IMR-90 (cell line): ENCODE measurements around the gene UGT1A10. TPM values are rescaled to one million over a fixed set of nuclear protein-coding genes. Genes with fewer than 3 reads are reported as not detected.

Experiments
- ATAC-seq: fragments of 200-7000 bp; cut with Tn5 transposase; 2 replicates; pipeline ENCODE4 v1.9.1; 2020; ENCODE audit warnings: low read depth, mild to moderate bottlenecking, moderate library complexity
- BruUV-seq: library from RNA; stranded (reverse); fragments of 400-500 nt; replicated peaks from 2 replicates; lab custom pipeline; 2021; lab: Mats Ljungman, UMichigan
- CTCF ChIA-PET: fragments of 300-600 bp; formaldehyde crosslinking; extraction: SDS; loops from one replicate; lab custom pipeline; 2021; ENCODE audit warnings: antibody characterized with exemption; lab: Yijun Ruan, JAX
- POLR2A ChIA-PET: fragments of 300-600 bp; sonication (Branson Sonifier 250); formaldehyde crosslinking; loops from one replicate; lab custom pipeline; 2022; ENCODE audit warnings: antibody characterized with exemption; ENCODE audit not compliant: unreplicated experiment; lab: Charles Lee
- DNase-seq: peaks from one replicate; pipeline ENCODE4 v3.0.0; 2013
- H2AFZ ChIP-seq: replicated peaks from 2 replicates; pipeline ENCODE3; 2013; ENCODE audit warnings: low read length, mild to moderate bottlenecking; ENCODE audit not compliant: poor library complexity
- H2AK5ac ChIP-seq: 2 replicates; pipeline ENCODE4 v1.6.1; 2013; ENCODE audit warnings: low read depth, low read length, inconsistent platforms
- H2AK9ac ChIP-seq: replicated peaks from 2 replicates; pipeline ENCODE3; 2013; ENCODE audit warnings: mild to moderate bottlenecking, low read depth, low read length, moderate library complexity; ENCODE audit not compliant: poor library complexity
- H2BK120ac ChIP-seq: 2 replicates; pipeline ENCODE4 v1.6.1; 2013; ENCODE audit warnings: low read depth, low read length, inconsistent platforms
- H2BK15ac ChIP-seq: 3 replicates; pipeline ENCODE4 v1.6.1; 2013; ENCODE audit warnings: low read depth, low read length, inconsistent platforms
- H2BK20ac ChIP-seq: 2 replicates; pipeline ENCODE4 v1.6.1; 2013; ENCODE audit warnings: low read depth, mild to moderate bottlenecking, inconsistent platforms, low read length, moderate library complexity
- H2BK5ac ChIP-seq: 2 replicates; pipeline ENCODE4 v1.6.1; 2013; ENCODE audit warnings: mild to moderate bottlenecking, low read depth, low read length, inconsistent platforms; ENCODE audit not compliant: poor library complexity, severe bottlenecking
- H3K14ac ChIP-seq: replicated peaks from 2 replicates; pipeline ENCODE4 v1.6.1; 2013; ENCODE audit warnings: low read depth, low read length, inconsistent platforms
- H3K18ac ChIP-seq: 2 replicates; pipeline ENCODE4 v1.6.1; 2013; ENCODE audit warnings: low read depth, low read length, control low read depth
- H3K23ac ChIP-seq: 2 replicates; pipeline ENCODE4 v1.6.1; 2013; ENCODE audit warnings: low read depth, low read length, inconsistent platforms
- H3K27ac ChIP-seq: 2 replicates; pipeline ENCODE4 v1.5.1; 2013; ENCODE audit warnings: mild to moderate bottlenecking, control low read depth, low read length; ENCODE audit not compliant: insufficient read depth
- H3K27me3 ChIP-seq: 2 replicates; pipeline ENCODE4 v1.6.1; 2013; ENCODE audit warnings: low read length; ENCODE audit not compliant: control insufficient read depth, insufficient read depth
- H3K36me3 ChIP-seq: 2 replicates; pipeline ENCODE4 v1.6.1; 2013; ENCODE audit warnings: low read length, mixed read lengths; ENCODE audit not compliant: control insufficient read depth, insufficient read depth
- H3K4ac ChIP-seq: 2 replicates; pipeline ENCODE4 v1.6.1; 2013; ENCODE audit warnings: low read depth, low read length, inconsistent platforms
- H3K4me1 ChIP-seq: 2 replicates; pipeline ENCODE4 v1.6.1; 2013; ENCODE audit warnings: low read length, mixed read lengths; ENCODE audit not compliant: control insufficient read depth, insufficient read depth
- H3K4me2 ChIP-seq: 2 replicates; pipeline ENCODE4 v1.6.1; 2013; ENCODE audit warnings: low read depth, mild to moderate bottlenecking, control low read depth, low read length, moderate library complexity
- H3K4me3 ChIP-seq: 2 replicates; pipeline ENCODE4 v1.5.1; 2013; ENCODE audit warnings: low read depth, mild to moderate bottlenecking, control low read depth, low read length, moderate library complexity; ENCODE audit not compliant: insufficient read depth
- H3K56ac ChIP-seq: 2 replicates; pipeline ENCODE4 v1.6.1; 2013; ENCODE audit warnings: low read length, inconsistent platforms; ENCODE audit not compliant: insufficient read depth; ENCODE audit errors: extremely low read depth
- H3K79me1 ChIP-seq, 2 experiments: 2 replicates each; pipeline ENCODE4 v1.6.1; 2013; ENCODE audit warnings: low read length in 2 of 2, inconsistent platforms in 1 of 2, low read depth in 1 of 2
- H3K9ac ChIP-seq: 2 replicates; pipeline ENCODE4 v1.6.1; 2013; ENCODE audit warnings: low read depth, low read length, control low read depth
- H3K9me1 ChIP-seq: 2 replicates; pipeline ENCODE4 v1.6.1; 2013; ENCODE audit warnings: low read length, inconsistent platforms; ENCODE audit not compliant: insufficient read depth
- H3K9me3 ChIP-seq: 2 replicates; pipeline ENCODE4 v1.6.1; 2013; ENCODE audit warnings: low read length; ENCODE audit not compliant: control insufficient read depth, insufficient read depth
- H4K20me1 ChIP-seq: 2 replicates; pipeline ENCODE4 v1.6.1; 2013; ENCODE audit warnings: low read length, inconsistent platforms; ENCODE audit not compliant: insufficient read depth
- H4K5ac ChIP-seq: 2 replicates; pipeline ENCODE4 v1.6.1; 2013; ENCODE audit warnings: mild to moderate bottlenecking, low read depth, low read length, control low read depth
- H4K8ac ChIP-seq, 2 experiments: 2 replicates each; pipeline ENCODE4 v1.6.1; 2013; ENCODE audit warnings: low read depth in 2 of 2, low read length in 2 of 2, control low read depth in 1 of 2, inconsistent platforms in 1 of 2
- H4K91ac ChIP-seq: 2 replicates; pipeline ENCODE4 v1.6.1; 2013; ENCODE audit warnings: low read depth, low read length, inconsistent platforms; ENCODE audit not compliant: insufficient read depth
- BHLHE40 ChIP-seq: fragments of 150-350 bp; IDR thresholded peaks from 2 replicates; pipeline ENCODE4 v1.6.1; 2016; ENCODE audit warnings: mild to moderate bottlenecking, low read depth, low read length
- CEBPB ChIP-seq: IDR thresholded peaks from 2 replicates; pipeline ENCODE4 v1.6.1; 2012; ENCODE audit warnings: low read depth, low read length, improper control_type of control experiment
- CHD1 ChIP-seq: IDR thresholded peaks from 2 replicates; pipeline ENCODE4 v1.6.1; 2012; ENCODE audit warnings: low read depth, low read length, improper control_type of control experiment
- CTCF ChIP-seq: conservative IDR thresholded peaks from 2 replicates; pipeline ENCODE4 v1.5.1; 2012; ENCODE audit warnings: mild to moderate bottlenecking, low read depth, low read length, improper control_type of control experiment
- ELK1 ChIP-seq: fragments of 150-350 bp; IDR thresholded peaks from 2 replicates; pipeline ENCODE4 v1.6.1; 2016; ENCODE audit warnings: low read depth, mild to moderate bottlenecking, low read length, moderate library complexity, borderline replicate concordance
- FOS ChIP-seq: fragments of 150-350 bp; IDR thresholded peaks from 2 replicates; pipeline ENCODE4 v1.6.1; 2016; ENCODE audit warnings: low read depth, low read length
- MAFK ChIP-seq: IDR thresholded peaks from 2 replicates; pipeline ENCODE4 v1.6.1; 2012; ENCODE audit warnings: low read depth, low read length, improper control_type of control experiment
- MAZ ChIP-seq: IDR thresholded peaks from 2 replicates; pipeline ENCODE4 v1.6.1; 2012; ENCODE audit warnings: low read depth, mild to moderate bottlenecking, low read length, improper control_type of control experiment, moderate library complexity, borderline replicate concordance
- MXI1 ChIP-seq: IDR thresholded peaks from 2 replicates; pipeline ENCODE4 v1.6.1; 2012; ENCODE audit warnings: low read depth, mild to moderate bottlenecking, low read length, moderate library complexity, borderline replicate concordance
- NFE2L2 ChIP-seq: fragments of 150-350 bp; IDR thresholded peaks from 2 replicates; pipeline ENCODE4 v1.6.1; 2016; ENCODE audit warnings: low read depth, mild to moderate bottlenecking, low read length
- POLR2A ChIP-seq: IDR thresholded peaks from 2 replicates; pipeline ENCODE4 v1.6.1; 2012; ENCODE audit warnings: mild to moderate bottlenecking, low read depth, low read length
- RAD21 ChIP-seq: IDR thresholded peaks from 2 replicates; pipeline ENCODE4 v1.6.1; 2012; ENCODE audit warnings: low read length, improper control_type of control experiment
- RCOR1 ChIP-seq: IDR thresholded peaks from 2 replicates; pipeline ENCODE4 v1.6.1; 2012; ENCODE audit warnings: mild to moderate bottlenecking, low read length, improper control_type of control experiment; ENCODE audit not compliant: insufficient replicate concordance
- RFX5 ChIP-seq: IDR thresholded peaks from 2 replicates; pipeline ENCODE4 v1.8.0; 2012; ENCODE audit warnings: low read depth, mild to moderate bottlenecking, low read length, moderate library complexity
- SMC3 ChIP-seq: fragments of 150-350 bp; IDR thresholded peaks from 2 replicates; pipeline ENCODE4 v1.6.1; 2016; ENCODE audit warnings: low read depth, mild to moderate bottlenecking, antibody characterized with exemption, low read length, moderate library complexity
- USF2 ChIP-seq: fragments of 150-350 bp; IDR thresholded peaks from 2 replicates; pipeline ENCODE4 v1.6.1; 2017; ENCODE audit warnings: mild to moderate bottlenecking, antibody characterized with exemption, low read length, low read depth
- WGBS, 2 experiments: methylation state at CpG; one replicate each; pipeline versions ENCODE4 v1.1.5 to v1.1.7; 2013; ENCODE audit warnings: missing lambda C conversion rate in 2 of 2; ENCODE audit not compliant: insufficient read length in 1 of 2; ENCODE audit errors: extremely low coverage in 2 of 2; 5-methylcytosine and 5-hydroxymethylcytosine counted together
- dilution Hi-C: fragments of 300-500 bp; cut with HindIII; formaldehyde crosslinking; loops from one replicate; pipeline ENCODE4 v1.14.3; 2018; ENCODE audit warnings: low sequenced_read_pairs; ENCODE audit not compliant: unreplicated experiment
- in situ Hi-C: fragments of 300-500 bp; cut with MboI; formaldehyde crosslinking; loops from 3 replicates; pipeline ENCODE4 v1.14.3; 2019; ENCODE audit warnings: low sequenced_read_pairs, inconsistent platforms, mixed read lengths
- intact Hi-C: fragments of 100-400 bp; cut with micrococcal nuclease; formaldehyde crosslinking; loops from 2 replicates; pipeline ENCODE4 v1.10.0; 2022
- polyA plus RNA-seq, 3 experiments: library from polyadenylated mRNA; depleted of rRNA; stranded (reverse); fragments of >200 nt; gene quantifications; 2 replicates each; pipeline ENCODE4 v1.2.3, GENCODE V29; 2012; ENCODE audit warnings: low replicate concordance in 1 of 3
- total RNA-seq: library from RNA; depleted of rRNA; stranded (reverse); fragments of >200 nt; gene quantifications from 2 replicates; pipeline ENCODE4 v1.2.3, GENCODE V29; 2012

Gene UGT1A10
- total and polyA plus RNA-seq, 2 of the 4 experiments (the other 2 are of a cell fraction) = not detected

- ChIA-PET CTCF (no interaction called here), POLR2A (no interaction called here)
- Histone ChIP-seq H4K8ac (no peak overlapping the region), H3K4ac (no peak overlapping the region), H2BK5ac (no peak overlapping the region), H2AK9ac (no peak overlapping the region), H2BK15ac (no peak overlapping the region), H2BK20ac (no peak overlapping the region), H3K36me3 (no peaks in the 10 kb centered on the region), H3K18ac (no peak overlapping the region), H3K56ac (no peak overlapping the region), H3K9ac (no peak overlapping the region), H4K91ac (no peak overlapping the region), H3K4me3 (no peak overlapping the region), H3K79me1 (no peaks in the 10 kb centered on the region), H3K27ac (no peak overlapping the region), H3K9me3 (no peaks in the 10 kb centered on the region), H2AK5ac (no peak overlapping the region), H4K20me1 (no peaks in the 10 kb centered on the region), H3K14ac (no peak overlapping the region), H3K27me3 (peaks cover 3% of the 10 kb centered on the region; the same call in 1 of the 2 replicates), H2AFZ (no peak overlapping the region), H4K5ac (no peak overlapping the region), H3K23ac (no peak overlapping the region), H3K4me1 (no peaks in the 10 kb centered on the region), H3K9me1 (no peaks in the 10 kb centered on the region), H2BK120ac (no peak overlapping the region), H3K4me2 (no peak overlapping the region)
- 80% methylated on average over 1 of the region's 2 CpGs; no CpG with 5 or more reads in 1 of the 2 experiments for WGBS, 2 experiments
- DNase-seq = no peak
- dilution Hi-C loops (no loop called here), in situ Hi-C loops (no loop called here), intact Hi-C loops (no loop called here)
- no TSS peak for BruUV-seq
- TF ChIP-seq RFX5 (no peak), CEBPB (no peak), POLR2A (no peak), USF2 (no peak), SMC3 (no peak), RAD21 (no peak), FOS (no peak), NFE2L2 (no peak), CTCF (no peak), MAZ (no peak), CHD1 (no peak), ELK1 (no peak), MXI1 (no peak), BHLHE40 (no peak), MAFK (no peak), RCOR1 (no peak)
- ATAC-seq = no peak
These were observed 15.2 kb downstream of the UGT1A10 start for GRCh38 chr2:233651430-233651829.
